ENCODE results near the gene BFSP1.

The BFSP1 gene

DNA sequence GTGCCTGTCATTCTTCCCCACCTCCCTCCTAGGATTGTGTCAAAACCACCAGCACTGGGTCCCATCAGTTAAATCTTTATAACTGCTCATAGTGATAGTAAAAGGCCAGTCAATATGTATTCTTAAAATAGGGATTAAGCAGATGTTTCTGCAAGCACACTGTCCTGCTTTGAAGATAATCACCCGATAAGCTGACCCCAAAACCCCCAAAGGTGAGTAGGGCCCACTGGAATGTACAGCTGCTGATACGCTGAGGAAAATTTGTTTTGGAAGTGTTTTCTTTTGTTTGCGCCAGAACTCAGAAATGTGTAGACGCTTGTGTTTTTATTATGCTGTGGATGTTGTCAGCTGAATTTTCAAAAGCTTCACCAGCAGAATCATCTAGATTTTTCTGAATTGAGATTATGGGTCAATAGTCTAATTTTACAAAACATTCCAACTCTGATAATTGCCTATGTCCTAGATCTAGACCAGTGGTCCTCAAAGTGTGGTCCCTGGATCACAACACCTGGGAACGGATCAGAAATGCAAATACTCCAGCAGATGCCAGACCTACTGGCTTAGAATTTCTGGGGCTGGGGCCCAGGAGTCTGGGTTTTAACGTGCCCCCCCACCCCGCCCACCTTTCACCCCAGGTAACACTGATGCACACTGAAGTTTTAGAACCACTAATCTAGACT lies 11.4 kb downstream of the BFSP1 start:
- no peak for DNase-seq

DNA sequence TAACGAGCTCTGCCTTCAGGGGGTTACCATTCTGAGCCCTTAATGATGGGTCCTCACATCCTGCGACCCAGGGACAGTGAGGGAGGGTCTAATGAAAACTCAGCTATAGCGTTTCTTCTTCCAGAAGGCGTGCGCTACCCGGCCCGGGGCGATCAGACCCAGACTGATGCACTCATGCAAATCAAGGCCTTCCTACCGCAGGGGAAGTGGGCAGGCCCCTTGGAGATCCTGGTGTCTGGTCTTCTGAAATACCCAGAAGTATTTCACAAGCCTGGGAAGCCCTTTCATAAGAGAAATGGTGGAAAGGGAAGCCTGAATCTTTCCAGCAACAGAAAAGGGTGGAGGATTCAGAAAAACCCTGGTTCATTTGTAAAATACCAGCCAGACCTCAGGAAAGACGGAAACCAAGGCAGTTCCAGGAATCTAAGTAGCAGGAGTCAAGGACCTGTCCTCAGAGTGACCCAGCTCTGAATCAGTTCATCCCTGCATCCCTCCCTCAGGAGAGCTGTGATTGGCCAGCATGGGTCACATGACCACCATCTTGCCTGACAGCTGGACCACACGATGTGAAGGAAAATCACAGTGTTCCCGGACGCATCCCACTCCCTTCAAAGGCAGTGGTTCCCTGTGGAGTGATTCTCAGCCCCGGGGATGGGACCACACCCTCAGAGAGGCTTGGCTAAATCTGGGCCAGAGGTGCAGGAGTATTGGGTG lies 12.7 kb downstream of the BFSP1 start:
- no peak for DNase-seq

GRCh38 chr20:17515053-17515452 lies 16.1 kb downstream of the BFSP1 start:
- DNase-seq, result no peak

- no peak for DNase-seq
These were observed 17.2 kb downstream of the BFSP1 start for GRCh38 chr20:17513939-17514338.

DNA sequence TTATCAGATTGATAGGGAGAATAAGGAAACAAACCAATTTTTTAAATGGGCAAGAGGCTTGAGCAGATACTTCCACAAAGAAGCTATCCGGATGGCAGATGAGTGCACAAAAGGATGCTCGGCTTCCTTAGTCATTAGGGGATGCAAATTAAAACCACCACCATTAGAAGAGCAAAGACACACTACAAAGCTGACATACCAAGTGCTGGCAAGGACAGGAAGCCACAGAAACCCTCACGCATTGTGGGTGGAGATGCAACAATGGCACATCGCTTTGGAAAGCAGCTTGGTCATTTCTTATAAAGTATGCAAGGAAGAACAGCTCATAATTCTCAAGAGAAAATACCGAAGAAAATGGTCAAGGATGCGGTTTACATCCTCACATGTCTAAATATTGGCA lies 19.8 kb downstream of the BFSP1 start:
- no peak for DNase-seq

GRCh38 chr20:17510548-17510947 lies 20.6 kb downstream of the BFSP1 start:
- DNase-seq, result no peak

GRCh38 chr20:17508756-17509155 lies 22.4 kb downstream of the BFSP1 start:
- no peak for DNase-seq

DNA sequence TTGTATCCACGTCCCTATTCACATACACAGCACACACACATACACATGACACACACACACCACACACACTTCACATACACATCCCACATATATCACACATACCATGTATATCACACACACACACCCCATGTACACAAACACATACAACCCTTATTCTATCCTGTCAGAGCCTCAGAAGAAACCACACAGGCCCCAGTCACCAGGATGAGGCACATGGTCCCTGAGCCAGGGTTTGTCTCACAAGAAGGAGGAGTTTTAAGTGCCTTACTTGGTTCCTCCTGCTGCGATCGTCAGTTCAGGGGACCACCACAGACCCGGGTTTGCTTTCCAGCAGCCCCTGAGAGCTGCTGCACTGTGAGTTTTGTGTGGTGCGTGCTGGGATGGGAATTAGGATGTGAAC lies 23.6 kb downstream of the BFSP1 start:
- DNase-seq, result no peak

GRCh38 chr20:17507032-17507431 lies 24.1 kb downstream of the BFSP1 start:
- no peak for DNase-seq

GRCh38 chr20:17505636-17506517 lies 25.3 kb downstream of the BFSP1 start:
- DNase-seq, result no peak

DNA sequence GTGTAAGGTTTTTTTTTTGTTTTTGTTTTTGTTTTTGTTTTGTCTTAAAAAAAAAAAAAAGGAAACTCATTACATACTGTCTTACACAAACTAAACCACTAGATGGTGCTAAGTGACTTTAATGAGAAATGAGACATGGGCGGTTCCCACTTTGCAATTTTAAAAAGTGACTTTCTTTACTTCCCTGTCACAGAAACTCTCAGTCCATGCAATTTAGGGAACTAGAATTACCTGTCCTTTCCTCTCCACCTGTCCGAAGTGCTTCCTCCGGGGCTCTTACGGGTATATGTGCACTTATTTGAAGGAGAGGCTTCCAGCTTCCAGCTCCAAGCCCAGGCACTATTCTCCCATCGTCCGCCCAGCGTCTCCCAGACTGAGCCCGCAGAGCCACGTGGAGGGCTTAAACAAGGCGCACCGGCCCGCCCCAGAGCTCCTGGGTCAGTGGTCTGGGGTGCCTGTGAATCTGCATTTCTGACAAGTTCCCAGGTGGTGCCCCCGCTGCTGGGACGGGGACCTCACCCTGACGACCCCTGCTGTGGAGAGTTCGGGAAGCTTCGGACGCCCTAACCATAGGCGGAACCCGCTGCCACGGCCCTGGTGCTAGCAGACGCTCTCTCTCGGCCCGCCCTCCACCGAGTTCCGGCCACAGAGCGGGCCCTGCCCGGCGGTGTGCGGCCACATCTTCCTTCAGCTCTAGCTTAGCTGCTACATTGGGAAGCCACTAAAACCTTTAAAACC lies 26.1 kb downstream of the BFSP1 start:
- DNase-seq, result peak; percentile 43

DNA sequence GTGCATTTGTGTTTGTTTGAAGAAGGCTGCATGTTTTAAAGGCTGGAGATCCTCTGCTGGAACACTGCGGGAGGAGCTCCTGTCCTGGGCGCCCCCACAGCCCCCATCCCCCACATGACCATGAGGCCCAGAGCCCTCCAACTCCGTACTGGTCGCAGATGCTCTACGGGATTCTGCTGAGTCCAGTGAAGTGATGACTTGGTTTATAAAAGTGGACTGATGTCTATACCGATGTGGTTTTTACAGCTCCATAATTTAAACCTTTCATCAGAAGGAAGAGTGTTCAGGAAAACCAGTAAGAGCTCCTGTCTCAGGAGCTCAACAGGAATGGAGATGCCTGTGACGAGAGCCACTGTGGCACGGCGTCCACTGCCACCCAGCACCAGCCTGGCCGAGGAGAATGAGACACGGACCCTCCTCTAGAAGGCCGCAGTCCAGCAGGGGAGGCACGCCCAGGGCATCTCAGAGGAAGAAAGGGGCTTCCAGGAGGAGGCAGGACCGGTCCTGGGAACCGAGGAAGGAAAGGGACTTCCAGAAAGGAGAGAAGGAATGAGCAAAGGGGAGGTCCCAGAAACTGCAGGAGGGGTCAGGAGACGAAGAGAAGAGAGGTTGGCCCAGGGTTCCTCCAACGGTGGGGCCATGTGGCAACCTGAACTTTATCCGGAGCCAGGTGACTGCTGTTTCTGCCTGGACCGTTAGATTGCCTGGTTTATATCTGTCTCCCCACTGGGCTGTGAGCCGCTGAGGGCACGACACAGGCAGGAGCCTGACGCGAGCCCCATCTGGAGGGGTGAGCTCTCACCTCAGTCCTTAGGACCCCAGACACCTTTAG lies 26.9 kb downstream of the BFSP1 start:
- DNase-seq, result no peak

DNA sequence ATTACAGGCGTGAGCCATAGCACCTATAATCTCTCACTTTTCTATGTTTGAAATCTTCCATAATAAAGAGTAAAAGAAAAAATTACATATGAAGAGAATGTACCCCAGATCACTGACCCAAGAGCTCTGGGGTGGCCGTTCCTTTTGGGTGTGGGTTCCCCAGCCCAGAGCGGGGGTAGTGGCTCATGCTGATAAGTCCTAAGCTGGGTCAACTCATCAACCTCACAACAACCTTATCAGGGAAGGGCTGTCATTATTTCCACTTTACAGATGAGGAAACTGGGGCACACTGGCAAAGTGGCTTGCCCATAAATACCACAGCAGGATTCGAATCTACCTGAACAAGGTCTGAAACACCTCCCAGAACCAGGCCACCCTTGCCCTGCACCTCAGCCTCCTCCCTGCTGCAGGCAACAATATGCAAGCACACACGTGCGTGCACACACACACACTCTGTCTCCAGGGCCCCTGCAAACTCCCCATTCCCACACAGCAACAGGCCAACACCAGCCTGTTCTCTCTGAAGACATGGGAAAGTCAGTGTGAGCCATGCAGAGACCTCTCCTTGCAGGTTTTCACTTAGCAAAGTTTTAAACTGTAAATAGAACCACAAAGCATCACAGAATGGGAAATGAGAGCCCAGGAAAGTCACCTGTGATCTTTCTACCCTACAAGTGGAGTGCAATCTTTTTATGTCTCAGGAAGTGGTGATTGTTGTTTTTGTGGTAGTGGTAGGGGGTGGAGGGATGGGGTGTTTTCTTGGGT lies 27.7 kb downstream of the BFSP1 start:
- no peak for DNase-seq

GRCh38 chr20:17502105-17502504 lies 29.1 kb downstream of the BFSP1 start:
- DNase-seq, result no peak

GRCh38 chr20:17501701-17502100 lies 29.5 kb downstream of the BFSP1 start:
- DNase-seq, result no peak

GRCh38 chr20:17500826-17501225 lies 30.4 kb downstream of the BFSP1 start:
- DNase-seq, result no peak

GRCh38 chr20:17500271-17500670 lies 30.9 kb downstream of the BFSP1 start:
- DNase-seq, result no peak

GRCh38 chr20:17499041-17499440 lies 32.1 kb downstream of the BFSP1 start:
- no peak for DNase-seq

GRCh38 chr20:17498641-17499040 lies 32.5 kb downstream of the BFSP1 start:
- no peak for DNase-seq

DNA sequence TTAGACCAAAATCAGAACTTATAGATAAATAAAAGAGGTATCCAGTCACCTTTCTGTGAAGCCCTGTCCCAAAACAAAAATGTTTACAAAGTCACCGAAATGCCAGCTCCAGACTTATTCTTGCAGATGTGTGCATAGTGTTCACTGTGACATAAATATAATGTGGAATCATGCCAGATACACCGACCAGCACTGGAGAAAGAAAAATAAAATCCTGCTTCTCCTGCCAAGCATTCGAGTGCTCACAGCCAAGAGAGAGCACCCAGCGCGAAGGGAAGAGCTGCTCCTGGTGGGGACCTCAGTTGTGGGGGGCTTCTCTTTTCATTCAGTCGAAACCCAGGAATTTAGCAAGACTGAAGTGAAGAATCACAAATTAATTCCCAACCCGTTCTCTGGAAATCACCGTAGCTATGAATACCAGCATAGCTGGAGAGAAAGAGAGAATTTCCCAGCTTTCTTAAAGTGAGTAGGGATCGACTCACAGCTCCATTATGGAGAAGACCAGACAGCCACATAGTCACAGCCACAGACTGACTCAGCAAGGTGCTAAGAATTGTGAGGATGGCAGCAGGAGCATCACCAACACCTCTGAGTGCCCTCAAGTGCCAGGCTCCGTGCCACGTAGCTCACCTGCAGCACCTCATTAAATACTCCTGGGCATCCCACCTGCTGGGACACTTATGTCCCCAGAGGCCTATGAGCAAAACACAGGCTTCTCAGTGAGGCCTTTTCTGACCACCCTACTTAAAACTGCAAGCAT lies 33.2 kb downstream of the BFSP1 start:
- peak; percentile 53 for DNase-seq

- DNase-seq, result no peak
These were observed 35.4 kb downstream of the BFSP1 start for GRCh38 chr20:17495826-17496225.
